HUES48 (cell line): Measurements from ENCODE around the gene IL9R.
"Not testable (repeated sequence)": the region's sequence is repeated elsewhere in the genome, so short reads cannot be mapped to it uniquely, and the experiment has no call there.

ENCODE experiments used
- H3K27ac ChIP-seq: one replicate; pipeline ENCODE4 v1.7.0; 2013; ENCODE audit warnings: low read depth, low read length, inconsistent platforms
- H3K27me3 ChIP-seq: 2 replicates; pipeline ENCODE4 v1.6.1; 2013; ENCODE audit warnings: mild to moderate bottlenecking, low read length; ENCODE audit not compliant: control insufficient read depth, insufficient read depth
- H3K36me3 ChIP-seq: 2 replicates; pipeline ENCODE4 v1.6.1; 2013; ENCODE audit warnings: low read length; ENCODE audit not compliant: control insufficient read depth, insufficient read depth
- H3K4me1 ChIP-seq: 2 replicates; pipeline ENCODE4 v1.6.1; 2013; ENCODE audit warnings: mild to moderate bottlenecking, low read length; ENCODE audit not compliant: control insufficient read depth, insufficient read depth
- H3K4me3 ChIP-seq: 2 replicates; pipeline ENCODE4 v1.5.1; 2013; ENCODE audit warnings: mild to moderate bottlenecking, low read depth, low read length
- H3K9ac ChIP-seq: 2 replicates; pipeline ENCODE4 v1.6.1; 2013; ENCODE audit warnings: mild to moderate bottlenecking, low read depth, low read length, moderate library complexity
- H3K9me3 ChIP-seq: 2 replicates; pipeline ENCODE4 v1.6.1; 2013; ENCODE audit warnings: low read length; ENCODE audit not compliant: control insufficient read depth, insufficient read depth

IL9R gene

DNA sequence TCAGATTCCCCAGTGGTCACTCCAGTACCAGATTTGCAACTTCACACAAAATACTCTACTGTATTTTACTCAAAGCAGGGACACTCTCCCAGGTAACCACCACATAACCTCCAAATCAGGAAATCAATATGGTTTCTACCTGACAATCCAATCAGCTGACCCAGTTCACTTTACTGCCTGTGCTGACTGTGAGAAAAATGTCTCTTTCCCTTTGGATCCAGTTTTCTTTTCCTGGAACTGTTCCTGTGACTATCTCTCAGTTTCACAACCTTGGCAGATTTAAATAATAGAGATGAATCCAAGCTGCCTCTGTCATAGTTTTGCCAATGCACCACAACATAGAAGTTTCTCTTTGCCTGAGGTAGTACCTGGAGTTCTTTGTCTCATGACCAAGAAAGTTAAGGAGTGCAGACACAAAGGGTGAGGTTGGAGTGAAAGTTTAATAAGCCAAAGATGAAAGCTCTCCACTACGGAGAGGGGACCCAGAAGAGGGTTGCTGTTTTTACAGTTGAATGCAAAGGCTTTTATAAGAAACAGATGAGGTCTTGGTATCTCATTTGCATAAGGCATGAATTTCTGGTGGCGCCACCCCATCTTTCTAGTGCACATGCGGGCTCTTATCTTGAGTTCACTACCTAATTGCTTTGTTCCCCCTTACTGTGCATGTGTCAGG, 29.7 kb upstream of the IL9R start:
- Histone ChIP-seq H3K9ac (no peak overlapping the region), H3K4me1 (no peaks in the 10 kb centered on the region), H3K4me3 (no peak overlapping the region), H3K36me3 (no peaks in the 10 kb centered on the region), H3K9me3 (peaks cover 52% of the 10 kb centered on the region), H3K27ac (no peak overlapping the region), H3K27me3 (no peaks in the 10 kb centered on the region)

DNA sequence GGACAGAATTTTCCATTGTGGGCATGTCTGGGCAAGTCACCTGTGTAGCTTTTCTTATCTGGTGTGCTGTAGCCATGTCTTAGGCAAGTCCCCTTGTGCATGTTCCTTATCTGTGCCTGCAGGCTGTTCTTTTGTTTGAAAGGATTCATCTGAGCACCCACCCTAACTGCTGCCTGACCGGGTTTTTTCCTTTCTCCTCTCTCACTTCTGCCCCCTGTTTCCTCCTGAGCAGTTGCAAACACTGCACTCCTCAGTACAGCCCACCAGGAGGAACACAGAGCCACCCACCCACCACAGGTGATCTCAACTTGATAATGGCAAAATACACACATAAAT, 29.2 kb upstream of the IL9R start:
- Histone ChIP-seq H3K27me3 (no peaks in the 10 kb centered on the region), H3K27ac (no peak overlapping the region), H3K9ac (no peak overlapping the region), H3K9me3 (peaks cover 47% of the 10 kb centered on the region), H3K4me3 (no peak overlapping the region), H3K4me1 (no peaks in the 10 kb centered on the region), H3K36me3 (no peaks in the 10 kb centered on the region)

DNA sequence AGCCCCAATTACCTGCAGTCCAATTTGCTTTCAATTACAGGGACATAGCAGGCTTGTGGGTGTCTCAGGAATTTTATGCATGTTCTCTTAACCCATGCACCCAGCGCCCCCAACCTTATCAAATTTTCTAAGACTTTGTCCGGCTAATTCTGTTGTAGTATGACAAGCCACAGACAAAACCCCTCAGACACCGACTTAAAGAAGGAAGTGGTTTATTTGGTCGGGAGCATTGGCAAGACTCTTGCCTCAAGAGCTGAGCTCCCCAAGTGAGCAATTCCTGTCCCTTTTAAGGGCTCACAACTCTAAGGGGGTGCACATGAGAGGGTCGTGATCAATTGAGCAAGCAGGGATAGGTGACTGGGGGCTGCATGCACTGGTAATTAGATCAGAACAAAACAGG, 28.7 kb upstream of the IL9R start:
- H3K27me3 ChIP-seq: no peaks in the 10 kb centered on the region
- H3K36me3 ChIP-seq: no peaks in the 10 kb centered on the region
- H3K9me3 ChIP-seq: peaks cover 44% of the 10 kb centered on the region
- no peaks in the 10 kb centered on the region for H3K4me1 ChIP-seq
- no peak overlapping the region for H3K4me3 ChIP-seq
- H3K9ac ChIP-seq: no peak overlapping the region
- no peak overlapping the region for H3K27ac ChIP-seq

DNA sequence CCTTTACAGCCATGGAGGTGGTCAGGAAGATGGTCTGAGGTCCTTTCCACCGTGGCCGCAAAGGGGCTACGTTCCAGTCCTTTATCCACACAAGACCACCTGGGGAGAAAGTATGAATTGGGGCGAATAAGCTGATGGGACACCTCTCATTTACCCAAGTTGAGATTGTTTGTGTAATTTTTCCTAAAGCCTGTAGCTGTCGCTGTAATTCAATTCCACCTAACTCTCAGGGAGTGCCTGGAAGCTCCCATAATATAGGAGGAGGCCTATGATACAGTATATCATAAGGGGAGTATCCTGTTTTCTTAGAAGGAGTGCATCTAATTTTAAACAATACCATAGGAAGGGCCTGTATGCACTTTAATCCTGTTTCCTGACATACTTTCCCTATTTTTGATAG, 25.8 kb upstream of the IL9R start:
- H3K4me3 ChIP-seq, H3K27me3 ChIP-seq, H3K4me1 ChIP-seq, H3K27ac ChIP-seq, H3K36me3 ChIP-seq, H3K9ac ChIP-seq: not testable (repeated sequence)
- peaks cover 39% of the 10 kb centered on the region for H3K9me3 ChIP-seq

GRCh38 chrX:155972241-155972640, 25.3 kb upstream of the IL9R start:
- peaks cover 37% of the 10 kb centered on the region for H3K9me3 ChIP-seq
- not testable (repeated sequence) for H3K9ac ChIP-seq, H3K4me1 ChIP-seq, H3K27ac ChIP-seq, H3K36me3 ChIP-seq, H3K27me3 ChIP-seq, H3K4me3 ChIP-seq

GRCh38 chrX:155983326-155983725, 14.2 kb upstream of the IL9R start:
- H3K36me3 ChIP-seq: no peaks in the 10 kb centered on the region
- H3K27ac ChIP-seq: no peak overlapping the region
- no peaks in the 10 kb centered on the region for H3K27me3 ChIP-seq
- no peaks in the 10 kb centered on the region for H3K4me1 ChIP-seq
- peaks cover 71% of the 10 kb centered on the region for H3K9me3 ChIP-seq
- H3K4me3 ChIP-seq: no peak overlapping the region
- no peak overlapping the region for H3K9ac ChIP-seq

GRCh38 chrX:155985208-155985607, 12.3 kb upstream of the IL9R start:
- Histone ChIP-seq H3K27ac (no peak overlapping the region), H3K4me3 (no peak overlapping the region), H3K36me3 (no peaks in the 10 kb centered on the region), H3K27me3 (no peaks in the 10 kb centered on the region), H3K9ac (no peak overlapping the region), H3K4me1 (no peaks in the 10 kb centered on the region), H3K9me3 (peaks cover 76% of the 10 kb centered on the region)

DNA sequence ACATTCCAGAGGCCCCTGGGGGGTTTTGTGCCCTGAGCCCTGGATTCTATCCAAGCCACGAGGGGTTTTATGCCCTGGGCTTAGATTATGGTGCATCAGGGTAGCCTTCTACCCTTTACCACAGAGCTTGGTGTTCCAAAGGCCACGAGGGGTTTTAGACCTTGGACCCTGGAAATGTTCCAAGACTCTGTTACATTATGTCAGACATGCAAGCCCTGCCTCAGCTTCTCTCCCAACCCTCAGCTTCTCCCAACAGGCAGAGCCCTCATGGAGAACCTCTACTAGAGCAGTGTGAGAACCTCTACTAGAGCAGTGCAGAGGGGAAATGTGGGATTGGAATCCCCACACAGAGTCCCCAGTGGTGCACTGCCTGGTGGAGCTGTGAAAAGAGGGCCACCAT, 10.5 kb upstream of the IL9R start:
- not testable (repeated sequence) for H3K9ac ChIP-seq

GRCh38 chrX:155988859-155989258, 8.6 kb upstream of the IL9R start:
- Histone ChIP-seq H3K27me3 (no peaks in the 10 kb centered on the region), H3K27ac (no peak overlapping the region), H3K4me1 (no peaks in the 10 kb centered on the region), H3K9ac (no peak overlapping the region), H3K36me3 (no peaks in the 10 kb centered on the region), H3K9me3 (peaks cover 76% of the 10 kb centered on the region), H3K4me3 (no peak overlapping the region)

More for the DNA sequence above, 10.5 kb upstream of the IL9R start:
- not testable (repeated sequence) for H3K4me1 ChIP-seq, H3K27ac ChIP-seq, H3K36me3 ChIP-seq, H3K4me3 ChIP-seq, H3K27me3 ChIP-seq
- peaks cover 79% of the 10 kb centered on the region for H3K9me3 ChIP-seq

DNA sequence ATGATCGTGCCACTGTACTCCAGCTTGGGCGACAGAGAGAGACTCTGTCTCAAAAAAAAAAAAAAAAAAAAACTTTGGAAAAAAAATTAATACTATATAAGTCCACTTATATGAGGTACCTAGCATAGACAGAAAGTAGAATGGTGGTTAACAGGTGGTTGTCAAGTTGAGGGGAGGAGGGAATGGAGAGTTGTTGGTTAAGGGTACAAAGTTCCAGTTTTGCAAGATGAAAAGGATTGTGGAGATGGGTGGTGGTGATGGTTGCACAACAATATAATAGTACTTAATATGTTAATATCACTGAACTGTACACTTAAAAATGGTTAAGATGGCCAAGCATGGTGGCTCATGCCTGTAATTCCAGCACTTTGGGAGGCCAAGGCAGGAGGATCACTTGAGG, 4.1 kb upstream of the IL9R start:
- no peak overlapping the region for H3K27ac ChIP-seq
- no peak overlapping the region for H3K4me3 ChIP-seq
- H3K9me3 ChIP-seq: peaks cover 75% of the 10 kb centered on the region
- no peak overlapping the region for H3K9ac ChIP-seq
- no peaks in the 10 kb centered on the region for H3K36me3 ChIP-seq
- H3K27me3 ChIP-seq: no peaks in the 10 kb centered on the region
- no peaks in the 10 kb centered on the region for H3K4me1 ChIP-seq

DNA sequence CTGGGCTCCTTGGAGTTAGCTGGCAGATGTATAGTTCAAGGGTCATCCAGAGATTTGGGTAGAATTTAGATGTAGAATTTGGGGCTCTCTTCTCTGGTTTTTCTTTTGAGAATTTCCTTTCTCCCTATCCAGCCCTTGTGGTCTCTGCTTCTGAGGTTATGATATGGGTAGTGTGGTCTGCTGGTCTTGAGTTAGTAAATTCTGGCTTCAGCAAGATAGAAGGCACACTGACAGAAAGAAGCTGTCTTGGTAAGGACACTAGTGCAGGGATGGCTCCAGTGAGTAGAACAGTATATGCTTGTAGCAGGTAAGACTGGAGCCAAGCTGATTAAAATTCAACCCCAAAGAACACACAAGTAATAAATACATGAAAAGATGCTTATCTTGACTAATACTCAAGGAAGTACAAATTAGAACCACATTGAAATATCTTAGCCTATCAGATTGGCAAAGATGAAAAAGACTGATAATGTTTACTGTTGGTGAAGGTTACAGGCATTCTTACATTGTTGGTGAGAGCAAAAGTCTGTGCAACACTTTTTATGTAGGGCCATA, 2.1 kb upstream of the IL9R start:
- no peaks in the 10 kb centered on the region for H3K4me1 ChIP-seq
- H3K9me3 ChIP-seq: peaks cover 73% of the 10 kb centered on the region
- no peak overlapping the region for H3K9ac ChIP-seq
- no peak overlapping the region for H3K4me3 ChIP-seq
- no peak overlapping the region for H3K27ac ChIP-seq
- no peaks in the 10 kb centered on the region for H3K36me3 ChIP-seq
- H3K27me3 ChIP-seq: no peaks in the 10 kb centered on the region
